ENCODE measurements around the gene ARHGAP24.

GRCh38 chr4:85823295-85823694, 348.3 kb downstream of the ARHGAP24 start:
- TF ChIP-seq CREB1 (IDR thresholded peaks at IDR 0.05; ENCODE audit: low read depth) (no peak), TAF1 (IDR thresholded peaks at IDR 0.05; ENCODE audit: low read depth) (no peak), FOXM1 (IDR thresholded peaks at IDR 0.05; ENCODE audit: borderline replicate concordance, low read depth) (no peak), REST (IDR thresholded peaks at IDR 0.05; ENCODE audit: low read depth) (no peak), RAD21 (IDR thresholded peaks at IDR 0.05; ENCODE audit: low read depth) (no peak), ZBTB7A (IDR thresholded peaks at IDR 0.05; ENCODE audit: low read depth) (no peak), YY1 (IDR thresholded peaks at IDR 0.05; ENCODE audit: low read depth) (no peak), NFIC (IDR thresholded peaks at IDR 0.05) (no peak), EP300 (IDR thresholded peaks at IDR 0.05; ENCODE audit: borderline replicate concordance) (no peak), CEBPB (IDR thresholded peaks at IDR 0.05) (no peak)
- TF ChIP-seq, protein P1, sequence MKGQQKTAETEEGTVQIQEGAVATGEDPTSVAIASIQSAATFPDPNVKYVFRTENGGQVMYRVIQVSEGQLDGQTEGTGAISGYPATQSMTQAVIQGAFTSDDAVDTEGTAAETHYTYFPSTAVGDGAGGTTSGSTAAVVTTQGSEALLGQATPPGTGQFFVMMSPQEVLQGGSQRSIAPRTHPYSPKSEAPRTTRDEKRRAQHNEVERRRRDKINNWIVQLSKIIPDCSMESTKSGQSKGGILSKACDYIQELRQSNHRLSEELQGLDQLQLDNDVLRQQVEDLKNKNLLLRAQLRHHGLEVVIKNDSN (IDR thresholded peaks at IDR 0.05) = no peak
- TF ChIP-seq, protein P2, sequence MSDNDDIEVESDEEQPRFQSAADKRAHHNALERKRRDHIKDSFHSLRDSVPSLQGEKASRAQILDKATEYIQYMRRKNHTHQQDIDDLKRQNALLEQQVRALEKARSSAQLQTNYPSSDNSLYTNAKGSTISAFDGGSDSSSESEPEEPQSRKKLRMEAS (IDR thresholded peaks at IDR 0.05) = no peak
